Memory B cell (primary cell): ENCODE measurements around the gene CLCN1.

ENCODE experiments used
- ATAC-seq: fragments of 150-1000 bp; cut with Tn5 transposase; 2 replicates; pipeline ENCODE4 v1.10.0; 2021; ENCODE audit warnings: low read depth, mild to moderate bottlenecking, moderate library complexity
- DNase-seq, 2 donors: peaks; one replicate each; pipeline ENCODE4 v3.0.0; 2022; ENCODE audit warnings: low spot score in 2 of 2
- H3K27ac Mint-ChIP-seq: one replicate; pipeline ENCODE4 v1.8.0; 2022; ENCODE audit warnings: mild to moderate bottlenecking, moderate library complexity, mixed read lengths
- H3K27me3 Mint-ChIP-seq: one replicate; pipeline ENCODE4 v1.8.0; 2022; ENCODE audit warnings: mixed read lengths
- H3K36me3 Mint-ChIP-seq: one replicate; pipeline ENCODE4 v1.8.0; 2022; ENCODE audit warnings: mild to moderate bottlenecking, mixed read lengths
- H3K4me1 Mint-ChIP-seq: one replicate; pipeline ENCODE4 v1.8.0; 2022; ENCODE audit warnings: mixed read lengths
- H3K4me3 Mint-ChIP-seq: one replicate; pipeline ENCODE4 v1.8.0; 2022; ENCODE audit warnings: mild to moderate bottlenecking, moderate library complexity, mixed read lengths
- H3K9me3 Mint-ChIP-seq: one replicate; pipeline ENCODE4 v1.8.0; 2022; ENCODE audit warnings: mixed read lengths

CLCN1 gene

DNA sequence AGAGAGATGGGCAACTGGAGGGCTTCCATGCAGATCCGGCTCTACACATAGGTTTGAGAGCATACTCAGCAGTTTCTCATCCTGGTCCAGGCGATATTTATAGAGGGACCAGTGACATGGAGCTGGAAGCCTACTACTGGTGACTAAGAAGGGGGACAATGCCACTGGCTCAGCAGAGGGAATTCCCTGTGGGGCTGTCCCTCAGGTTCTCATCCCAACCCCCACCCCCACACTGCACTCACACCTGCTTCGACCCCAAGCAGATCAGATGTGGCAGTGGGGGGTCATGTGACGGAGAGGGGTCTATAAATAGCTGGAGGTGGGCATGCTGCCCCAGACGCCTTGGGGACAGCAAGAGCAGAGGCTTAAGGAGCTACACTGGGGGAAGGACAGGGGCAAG is at the start of gene CLCN1:
Gene CLCN1 (plus strand): TSS at position 336 of the 400 bp plus-strand sequence. CDS start 102 bp downstream, outside the sequence.
- Mint-ChIP-seq H3K4me3 (no peak within 1 kb of the TSS), H3K27ac (no peak within 1 kb of the TSS), H3K36me3 (no peaks in the 10 kb centered on the region), H3K27me3 (no peaks in the 10 kb centered on the region), H3K4me1 (peaks cover under 1% of the 10 kb centered on the region), H3K9me3 (no peaks in the 10 kb centered on the region)
- no peak for DNase-seq
- ATAC-seq, result no peak

DNA sequence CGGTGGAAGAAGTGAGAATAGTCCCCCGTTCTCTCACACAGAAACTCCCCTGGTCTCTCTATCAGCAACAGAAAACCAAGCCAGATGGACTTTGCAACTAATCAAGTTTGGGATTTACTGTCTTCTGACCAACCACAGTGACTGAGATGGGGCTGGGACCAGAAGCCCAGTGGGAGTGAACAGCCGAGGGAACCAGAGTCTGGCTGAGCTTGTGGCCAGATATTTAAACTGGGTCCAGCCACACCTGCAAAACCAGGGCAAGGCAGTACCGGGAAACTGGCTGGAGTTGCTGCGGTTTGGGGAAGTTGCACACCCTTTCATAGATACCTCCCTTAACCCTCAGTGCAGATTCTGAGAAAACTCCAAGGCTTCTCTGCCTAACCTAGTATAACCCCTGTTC is 46.7 kb upstream of the CLCN1 start:
- no peak overlapping the region for H3K4me3 Mint-ChIP-seq

GRCh38 chr7:143271240-143271639 is 44.7 kb upstream of the CLCN1 start:
- peaks cover 11% of the 10 kb centered on the region for H3K36me3 Mint-ChIP-seq
- DNase-seq (no peak), ATAC-seq (no peak)
- no peak overlapping the region for H3K4me3 Mint-ChIP-seq
- H3K9me3 Mint-ChIP-seq, result no peaks in the 10 kb centered on the region
- H3K27me3 Mint-ChIP-seq, result no peaks in the 10 kb centered on the region
- no peak overlapping the region for H3K27ac Mint-ChIP-seq
- H3K4me1 Mint-ChIP-seq, result peaks cover 4% of the 10 kb centered on the region

More for the DNA sequence above, 46.7 kb upstream of the CLCN1 start:
- Mint-ChIP-seq H3K27me3 (no peaks in the 10 kb centered on the region), H3K9me3 (no peaks in the 10 kb centered on the region), H3K27ac (no peak overlapping the region), H3K4me1 (peaks cover 15% of the 10 kb centered on the region), H3K36me3 (peaks cover 21% of the 10 kb centered on the region)
- ATAC-seq (no peak), DNase-seq (no peak)

- DNase-seq (no peak), ATAC-seq (no peak)
- Mint-ChIP-seq H3K4me1 (peaks cover 4% of the 10 kb centered on the region), H3K27ac (no peak overlapping the region), H3K4me3 (no peak overlapping the region), H3K36me3 (peaks cover 9% of the 10 kb centered on the region), H3K9me3 (no peaks in the 10 kb centered on the region), H3K27me3 (no peaks in the 10 kb centered on the region)
Observed at GRCh38 chr7:143272871-143273270, 43.0 kb upstream of the CLCN1 start.

DNA sequence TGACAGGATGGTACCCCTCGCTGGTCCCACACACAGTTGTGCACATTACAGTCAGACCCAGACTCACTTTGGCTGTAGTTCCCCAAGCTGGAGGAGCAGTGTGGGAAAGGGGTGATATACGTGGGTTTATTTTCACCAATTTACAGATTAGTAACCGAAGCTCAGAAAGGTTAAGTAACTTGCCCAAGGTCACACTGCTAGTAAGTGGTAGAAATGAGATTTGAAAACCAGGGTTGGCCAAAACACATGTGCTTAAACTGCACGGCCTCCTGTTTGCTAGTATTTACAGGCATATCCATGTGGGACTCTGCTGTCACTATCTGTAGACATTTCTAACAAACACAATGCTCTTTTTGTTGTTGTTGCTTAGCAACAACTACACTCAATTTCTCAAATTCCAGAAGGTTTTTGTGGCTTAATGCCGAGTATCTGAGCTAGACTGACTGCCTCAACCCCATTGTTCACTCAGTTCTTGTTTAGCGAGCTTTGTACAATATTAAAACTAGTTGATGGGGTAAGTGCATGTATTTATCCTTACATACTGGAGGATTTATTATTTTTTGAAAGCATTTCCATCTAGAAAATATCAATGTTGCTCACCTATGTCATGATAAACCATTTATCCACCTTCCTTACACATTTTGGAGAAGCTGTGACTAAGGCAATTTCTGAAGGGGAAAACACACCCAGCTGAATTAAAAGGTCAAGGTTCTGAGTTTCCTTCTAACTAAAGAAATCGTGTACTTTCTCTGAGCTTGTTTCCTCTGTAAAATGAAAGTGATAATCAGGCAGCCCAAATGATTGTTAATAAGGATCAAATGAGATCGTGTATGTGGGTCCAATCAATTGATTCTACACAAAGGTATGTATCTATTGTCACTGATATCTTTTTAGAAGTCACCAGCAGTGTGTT is 36.5 kb upstream of the CLCN1 start:
- peak overlapping the region; percentile 9 for H3K4me3 Mint-ChIP-seq
- H3K27me3 Mint-ChIP-seq, result no peaks in the 10 kb centered on the region
- no peaks in the 10 kb centered on the region for H3K36me3 Mint-ChIP-seq
- H3K27ac Mint-ChIP-seq, result peak overlapping the region; percentile 84
- no peaks in the 10 kb centered on the region for H3K9me3 Mint-ChIP-seq
- H3K4me1 Mint-ChIP-seq, result peaks cover 27% of the 10 kb centered on the region
- DNase-seq (no peak), ATAC-seq (peak; percentile 30)

GRCh38 chr7:143280160-143280559 is 35.8 kb upstream of the CLCN1 start:
- Mint-ChIP-seq H3K27me3 (no peaks in the 10 kb centered on the region), H3K9me3 (no peaks in the 10 kb centered on the region), H3K4me1 (peaks cover 29% of the 10 kb centered on the region), H3K27ac (peak overlapping the region; percentile 84), H3K4me3 (no peak overlapping the region), H3K36me3 (no peaks in the 10 kb centered on the region)
- ATAC-seq (no peak), DNase-seq (no peak)

DNA sequence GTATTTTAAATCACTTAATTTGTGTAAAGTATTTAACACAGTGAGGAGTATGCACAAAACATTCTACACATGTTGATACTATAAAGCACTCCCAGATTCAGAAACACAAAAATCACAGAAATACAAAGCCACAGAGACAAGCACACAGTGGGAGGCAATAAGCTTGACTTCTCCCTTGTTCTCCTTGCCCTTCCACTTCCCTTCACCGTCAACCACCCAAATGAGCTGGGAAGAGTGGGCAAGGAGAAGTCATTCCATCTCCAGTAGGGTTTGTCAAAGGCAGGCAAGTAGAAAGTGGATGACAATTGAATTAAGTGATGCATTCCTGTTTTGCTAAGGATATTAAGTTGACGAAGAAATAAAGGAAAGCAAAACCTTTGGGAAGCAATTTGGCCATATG is 35.3 kb upstream of the CLCN1 start:
- ATAC-seq (no peak), DNase-seq (no peak)
- H3K4me3 Mint-ChIP-seq, result no peak overlapping the region
- H3K27me3 Mint-ChIP-seq, result no peaks in the 10 kb centered on the region
- peaks cover 29% of the 10 kb centered on the region for H3K4me1 Mint-ChIP-seq
- no peaks in the 10 kb centered on the region for H3K36me3 Mint-ChIP-seq
- peak overlapping the region; percentile 84 for H3K27ac Mint-ChIP-seq
- no peaks in the 10 kb centered on the region for H3K9me3 Mint-ChIP-seq

GRCh38 chr7:143281529-143281928 is 34.4 kb upstream of the CLCN1 start:
- Mint-ChIP-seq H3K4me1 (peaks cover 29% of the 10 kb centered on the region), H3K27ac (no peak overlapping the region), H3K9me3 (no peaks in the 10 kb centered on the region)

GRCh38 chr7:143282124-143282523 is 33.8 kb upstream of the CLCN1 start:
- peaks cover 29% of the 10 kb centered on the region for H3K4me1 Mint-ChIP-seq
- H3K9me3 Mint-ChIP-seq, result no peaks in the 10 kb centered on the region
- ATAC-seq, result no peak
- H3K36me3 Mint-ChIP-seq, result no peaks in the 10 kb centered on the region
- H3K27me3 Mint-ChIP-seq, result no peaks in the 10 kb centered on the region
- no peak overlapping the region for H3K4me3 Mint-ChIP-seq
- no peak overlapping the region for H3K27ac Mint-ChIP-seq
- DNase-seq, result no peak

More at GRCh38 chr7:143281529-143281928, 34.4 kb upstream of the CLCN1 start:
- Mint-ChIP-seq H3K27me3 (no peaks in the 10 kb centered on the region), H3K4me3 (no peak overlapping the region), H3K36me3 (no peaks in the 10 kb centered on the region)
- no peak for DNase-seq
- no peak for ATAC-seq

DNA sequence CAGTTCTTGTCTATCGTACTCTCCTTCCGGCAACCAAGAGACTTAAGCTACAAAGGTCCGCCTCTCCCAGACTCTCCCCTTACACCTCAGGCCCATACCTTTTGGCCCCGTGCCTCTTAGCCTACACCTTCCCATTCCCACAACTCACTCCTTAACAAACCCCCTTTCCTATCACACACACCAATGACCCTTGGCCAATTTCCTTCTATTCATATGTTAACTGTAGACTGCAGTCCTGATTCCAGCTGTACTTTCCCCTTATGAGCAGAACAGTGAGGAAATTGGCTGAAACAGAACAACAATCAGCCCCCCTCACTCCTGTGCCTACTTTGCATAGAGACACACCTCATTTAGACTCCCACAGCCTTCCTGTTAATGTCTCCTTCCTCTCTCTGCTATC is 32.5 kb upstream of the CLCN1 start:
- no peaks in the 10 kb centered on the region for H3K27me3 Mint-ChIP-seq
- DNase-seq (no peak), ATAC-seq (peak; percentile 20)
- H3K4me3 Mint-ChIP-seq, result peak overlapping the region; percentile 70
- H3K27ac Mint-ChIP-seq, result peak overlapping the region; percentile 86
- no peaks in the 10 kb centered on the region for H3K9me3 Mint-ChIP-seq
- H3K36me3 Mint-ChIP-seq, result no peaks in the 10 kb centered on the region
- H3K4me1 Mint-ChIP-seq, result peaks cover 35% of the 10 kb centered on the region

DNA sequence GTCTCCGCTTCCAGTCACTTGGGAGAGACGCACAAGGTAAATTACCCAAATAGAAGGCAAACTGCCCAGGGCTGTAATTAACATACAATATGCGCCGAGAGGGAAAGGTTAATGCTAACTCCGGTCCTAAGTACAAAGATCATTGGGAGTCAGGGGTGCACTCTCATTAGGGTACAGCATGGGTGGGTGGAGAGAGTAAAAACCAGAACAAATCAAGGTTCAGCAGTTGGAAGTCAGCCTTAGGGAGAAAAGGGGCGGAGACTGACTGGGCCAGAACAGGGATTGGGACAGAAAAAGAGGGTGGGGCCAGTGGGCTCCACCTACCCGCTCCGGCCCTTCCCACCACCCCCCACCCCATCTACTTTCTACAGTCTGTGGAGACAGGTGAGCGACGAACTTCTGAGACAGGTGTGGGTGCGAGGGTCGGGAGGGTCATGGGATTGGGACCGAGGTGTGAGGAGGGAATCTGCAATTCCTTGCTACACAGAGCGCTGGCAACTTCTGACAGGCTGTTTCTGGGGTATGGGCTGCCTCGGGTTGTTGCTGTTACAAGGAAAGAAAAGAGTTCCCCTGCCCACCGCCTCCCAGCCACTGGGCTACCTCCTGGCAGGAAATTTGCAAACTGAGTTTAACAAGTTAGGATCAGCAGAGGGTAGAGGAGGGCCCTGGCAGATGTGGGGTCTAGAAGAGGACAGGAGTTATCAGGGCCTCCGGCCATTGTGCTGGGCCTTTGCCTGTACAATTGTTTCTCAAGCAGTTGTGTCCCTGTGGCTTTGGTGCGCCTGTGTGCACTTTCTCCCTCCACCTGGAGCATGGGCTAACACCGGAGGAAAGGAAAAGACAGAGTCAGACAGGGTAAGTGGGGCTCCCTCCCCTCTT is 31.1 kb upstream of the CLCN1 start, which contains the start of gene TMEM139:
Gene TMEM139 (plus strand): TSS at position 368 of the 879 bp plus-strand sequence. CDS start 1,000 bp downstream, outside the sequence.
- no peaks in the 10 kb centered on the region for H3K36me3 Mint-ChIP-seq
- peak within 1 kb of the TSS; percentile 86 for H3K27ac Mint-ChIP-seq
- peak within 1 kb of the TSS; percentile 70 for H3K4me3 Mint-ChIP-seq
- peaks cover 39% of the 10 kb centered on the region for H3K4me1 Mint-ChIP-seq
- DNase-seq (no peak), ATAC-seq (no peak)
- no peaks in the 10 kb centered on the region for H3K27me3 Mint-ChIP-seq
- H3K9me3 Mint-ChIP-seq, result no peaks in the 10 kb centered on the region

DNA sequence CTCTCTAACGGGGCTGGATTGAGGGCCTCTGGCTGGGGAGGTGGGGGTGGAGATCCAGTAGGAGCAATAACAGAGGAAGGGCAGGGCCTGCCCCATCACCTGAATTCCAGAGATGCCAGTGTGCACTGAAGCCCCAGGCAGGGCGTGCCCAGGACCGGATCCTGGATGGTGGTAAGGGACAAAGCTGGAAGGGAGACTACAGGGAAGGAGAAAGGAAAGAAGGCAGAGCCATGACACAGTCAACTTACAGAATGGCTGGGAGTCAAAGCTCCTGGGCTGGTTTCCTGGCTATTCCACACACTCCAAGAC is 30.5 kb upstream of the CLCN1 start:
- H3K9me3 Mint-ChIP-seq, result no peaks in the 10 kb centered on the region
- H3K27ac Mint-ChIP-seq, result no peak overlapping the region
- H3K4me1 Mint-ChIP-seq, result peaks cover 34% of the 10 kb centered on the region
- ATAC-seq, result no peak
- H3K27me3 Mint-ChIP-seq, result no peaks in the 10 kb centered on the region
- DNase-seq, result no peak
- no peak overlapping the region for H3K4me3 Mint-ChIP-seq
- H3K36me3 Mint-ChIP-seq, result no peaks in the 10 kb centered on the region

GRCh38 chr7:143285806-143286521 is 29.9 kb upstream of the CLCN1 start:
- ATAC-seq, result no peak
- Mint-ChIP-seq H3K27me3 (no peaks in the 10 kb centered on the region), H3K9me3 (no peaks in the 10 kb centered on the region), H3K36me3 (no peaks in the 10 kb centered on the region), H3K4me3 (no peak overlapping the region), H3K4me1 (peaks cover 33% of the 10 kb centered on the region), H3K27ac (no peak overlapping the region)
- no peak for DNase-seq

GRCh38 chr7:143286522-143286890 is 29.4 kb upstream of the CLCN1 start:
- H3K36me3 Mint-ChIP-seq, result peaks cover 3% of the 10 kb centered on the region
- no peak overlapping the region for H3K27ac Mint-ChIP-seq
- peaks cover 38% of the 10 kb centered on the region for H3K4me1 Mint-ChIP-seq
- H3K4me3 Mint-ChIP-seq, result no peak overlapping the region
- no peaks in the 10 kb centered on the region for H3K9me3 Mint-ChIP-seq
- ATAC-seq (no peak), DNase-seq (no peak)
- no peaks in the 10 kb centered on the region for H3K27me3 Mint-ChIP-seq
